H7 (cell line): ENCODE results near the gene FANCI. TPM values are rescaled to one million over a fixed set of nuclear protein-coding genes. Genes with fewer than 3 reads are reported as not detected.

Experiments used
- DNase-seq: peaks from one replicate; pipeline ENCODE4 v3.0.0; 2012
- H3K27me3 ChIP-seq: 2 replicates; pipeline ENCODE4 v1.6.0; 2011; ENCODE audit warnings: mild to moderate bottlenecking, low read length; ENCODE audit not compliant: control insufficient read depth, insufficient read depth
- H3K36me3 ChIP-seq: replicated peaks from 2 replicates; pipeline ENCODE4 v1.5.1; 2011; ENCODE audit warnings: low read length; ENCODE audit not compliant: control insufficient read depth, insufficient read depth
- H3K4me3 ChIP-seq: 2 replicates; pipeline ENCODE4 v1.5.1; 2011; ENCODE audit warnings: low read depth, mild to moderate bottlenecking, control low read depth, low read length, moderate library complexity; ENCODE audit not compliant: insufficient read depth
- total RNA-seq: library from RNA; depleted of rRNA; stranded (reverse); fragments of >200 nt; shearing (Covaris generic); gene quantifications from 2 replicates; pipeline ENCODE4 v1.2.3, GENCODE V29; 2014

FANCI gene
- total RNA-seq, 1 experiment from 2014 or later, result 54.4 TPM

DNA sequence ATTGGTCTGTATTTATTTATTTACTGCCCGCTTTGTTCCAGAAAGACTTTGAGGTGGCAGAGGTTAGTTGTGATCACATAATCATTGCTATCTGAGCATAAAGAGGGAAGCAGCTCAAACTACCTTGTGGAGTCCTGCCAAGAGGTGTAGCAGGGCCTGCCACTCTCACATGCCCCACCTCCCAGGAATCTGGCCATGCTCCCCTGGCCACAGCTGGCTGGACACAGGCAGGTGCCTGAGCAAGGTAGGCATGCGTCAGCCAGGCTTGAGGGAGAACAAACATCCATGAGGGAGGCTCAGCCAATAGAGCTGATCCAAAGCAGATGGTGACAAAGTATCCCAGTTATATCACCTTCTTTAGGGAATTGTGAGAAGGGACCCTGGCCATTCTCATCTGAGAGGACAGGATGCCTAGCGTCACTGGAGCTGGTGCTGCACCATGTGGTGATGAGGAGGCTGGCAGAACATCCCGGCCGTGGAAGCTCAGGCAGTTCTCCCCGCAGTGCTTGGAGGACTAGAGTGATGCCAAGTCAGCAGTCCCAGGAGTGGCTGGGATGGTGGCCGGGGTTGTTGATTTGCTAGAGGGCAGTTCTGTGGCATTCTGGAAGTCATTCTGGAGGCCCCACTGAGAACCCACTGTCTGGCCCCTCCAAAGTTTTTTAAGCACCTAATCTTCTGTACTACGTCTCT, 97.7 kb downstream of the FANCI start:
- H3K4me3 ChIP-seq, result no peak overlapping the region
- H3K36me3 ChIP-seq, result no peaks in the 10 kb centered on the region
- H3K27me3 ChIP-seq, result peaks cover 1% of the 10 kb centered on the region; the same call in 1 of the 2 replicates
- no peak for DNase-seq

DNA sequence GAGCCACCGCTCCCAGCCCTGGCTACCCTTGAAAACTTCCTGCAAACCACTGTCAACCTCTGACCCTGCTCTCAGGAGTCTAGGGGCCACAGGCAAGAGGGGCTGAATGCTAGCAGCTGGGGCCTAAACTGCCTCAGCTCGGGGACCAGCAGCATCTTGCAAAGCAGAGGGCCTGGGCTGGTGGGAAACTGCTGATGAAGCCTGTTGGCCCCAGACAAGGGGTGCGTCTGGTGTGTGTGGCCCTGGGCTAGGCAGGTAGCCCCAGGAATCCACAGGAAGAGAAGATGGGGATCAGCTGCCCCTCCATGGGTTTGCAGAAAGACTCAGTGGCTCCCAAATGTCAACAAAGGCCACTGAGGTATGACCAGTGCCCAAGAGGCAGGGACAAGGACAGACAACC, 99.1 kb downstream of the FANCI start:
- Histone ChIP-seq H3K4me3 (no peak overlapping the region), H3K27me3 (peaks cover 3% of the 10 kb centered on the region), H3K36me3 (no peaks in the 10 kb centered on the region)
- DNase-seq, result no peak

DNA sequence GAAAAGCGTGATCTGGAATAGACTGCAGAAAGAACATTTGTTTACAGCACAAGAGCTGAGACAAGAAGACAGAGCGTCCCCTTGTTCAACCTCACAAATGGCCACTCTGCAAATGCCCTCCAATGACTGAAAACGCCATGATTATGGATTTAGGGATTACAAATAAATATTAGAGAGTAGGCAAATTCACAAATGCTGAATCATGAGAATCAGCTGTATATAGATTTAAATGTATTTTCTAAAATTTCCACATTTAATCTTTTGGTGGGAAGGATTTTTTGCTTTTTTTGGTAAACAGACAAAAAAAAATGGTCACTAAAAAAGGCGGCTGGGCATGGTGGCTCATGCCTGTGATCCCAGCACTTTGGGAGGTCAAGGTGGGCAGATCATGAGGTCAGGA, 101.5 kb downstream of the FANCI start:
- Histone ChIP-seq H3K27me3 (peaks cover 3% of the 10 kb centered on the region), H3K36me3 (no peaks in the 10 kb centered on the region), H3K4me3 (no peak overlapping the region)
- no peak for DNase-seq

DNA sequence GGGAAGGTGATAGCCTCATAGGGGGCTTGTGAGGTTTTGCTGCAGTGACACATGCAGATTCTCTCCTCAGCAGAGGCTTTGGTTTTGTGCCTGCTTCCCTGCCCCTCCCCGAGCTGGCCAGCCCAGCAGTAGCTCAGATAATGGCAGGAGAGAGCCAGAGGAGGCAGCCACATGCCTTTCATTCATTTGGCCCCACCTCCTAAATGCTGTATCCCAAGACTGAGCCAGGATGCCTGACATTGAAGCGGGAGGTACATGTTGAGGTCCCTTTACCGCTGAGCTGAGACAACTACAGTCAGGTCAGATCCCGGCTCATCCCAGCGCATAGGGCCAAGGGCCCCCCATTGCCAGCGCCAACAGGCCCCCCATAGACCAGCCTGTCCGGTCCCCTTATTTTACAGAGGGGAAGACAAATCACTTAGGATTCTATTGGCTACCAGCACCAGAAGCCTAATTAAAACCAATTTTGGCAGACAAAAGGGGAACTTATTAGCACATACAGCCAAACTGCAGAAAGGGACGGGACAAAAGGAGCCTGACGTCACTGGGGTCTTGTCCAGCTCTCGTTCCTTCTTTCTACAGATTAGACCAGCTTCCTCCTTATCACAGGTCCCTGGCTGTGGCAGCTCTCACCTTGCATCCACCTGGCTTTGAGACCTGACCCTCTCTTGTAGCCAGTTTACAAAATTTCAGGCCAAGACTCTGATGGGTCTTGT, 102.9 kb downstream of the FANCI start:
- Histone ChIP-seq H3K36me3 (no peaks in the 10 kb centered on the region), H3K4me3 (no peak overlapping the region), H3K27me3 (peaks cover 1% of the 10 kb centered on the region; the same call in 1 of the 2 replicates)
- DNase-seq, result peak; percentile 85

DNA sequence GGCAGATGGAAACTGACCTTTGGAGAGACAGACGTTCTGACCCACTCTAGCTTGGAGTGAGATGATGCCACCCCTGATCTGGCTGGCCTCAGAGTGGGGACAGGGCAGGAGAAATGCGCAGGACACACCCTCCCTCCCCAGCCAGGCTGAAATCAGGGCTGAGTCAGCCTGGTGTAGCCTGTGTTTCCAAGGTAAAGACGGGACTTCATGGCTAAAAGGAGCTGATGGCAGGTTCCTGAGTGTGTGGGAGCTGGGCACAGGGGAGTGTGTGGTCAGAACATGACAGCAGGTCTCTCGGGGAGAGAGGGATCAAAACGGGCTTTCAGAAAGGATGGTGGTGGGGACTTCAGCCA, 105.4 kb downstream of the FANCI start:
- no peak for DNase-seq
- peaks cover 3% of the 10 kb centered on the region for H3K27me3 ChIP-seq
- H3K36me3 ChIP-seq, result no peaks in the 10 kb centered on the region
- no peak overlapping the region for H3K4me3 ChIP-seq

DNA sequence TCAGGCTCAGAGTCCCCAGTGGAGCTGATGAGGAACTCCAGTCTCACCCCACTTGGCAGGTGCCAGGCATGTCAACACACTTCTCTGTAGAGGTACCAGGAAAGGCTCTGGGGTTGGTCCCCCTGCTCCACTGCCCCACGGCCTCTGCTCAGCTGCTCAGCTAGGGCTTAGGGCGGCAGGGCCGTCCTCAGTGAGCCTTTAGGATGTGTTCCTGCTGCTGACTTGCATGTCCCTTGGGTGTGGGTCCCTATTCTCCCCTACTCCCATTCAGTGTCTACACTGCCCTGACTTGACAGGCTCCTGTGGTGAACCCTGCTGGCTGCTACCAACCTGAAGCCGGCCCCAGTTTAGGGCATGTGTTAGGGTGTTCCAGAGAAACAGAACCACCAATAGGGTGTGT, 108.7 kb downstream of the FANCI start:
- no peak for DNase-seq
- H3K4me3 ChIP-seq, result no peak overlapping the region
- H3K36me3 ChIP-seq, result no peaks in the 10 kb centered on the region
- H3K27me3 ChIP-seq, result peaks cover 20% of the 10 kb centered on the region

DNA sequence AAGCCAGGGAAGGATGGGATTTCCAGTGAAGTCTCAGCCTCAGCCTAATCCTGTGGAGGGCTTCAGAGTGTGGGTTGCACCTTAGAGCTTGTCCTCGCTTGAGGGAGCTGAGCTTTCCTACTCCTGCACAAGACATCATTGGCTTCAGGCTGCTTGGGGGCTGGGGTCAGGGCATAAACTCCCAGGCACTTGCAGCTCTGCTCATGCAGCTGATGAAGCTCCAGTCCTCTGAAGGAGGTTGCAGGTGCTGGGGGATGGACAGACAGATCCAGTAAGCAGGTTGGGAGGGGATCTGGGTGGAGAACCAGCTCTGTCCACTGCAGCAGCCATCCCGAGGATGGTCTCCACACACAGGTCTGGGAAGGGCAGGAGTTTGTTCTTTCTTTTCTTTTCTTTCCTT, 110.2 kb downstream of the FANCI start:
- H3K4me3 ChIP-seq, result no peak overlapping the region
- no peaks in the 10 kb centered on the region for H3K36me3 ChIP-seq
- DNase-seq, result no peak
- H3K27me3 ChIP-seq, result peaks cover 34% of the 10 kb centered on the region

DNA sequence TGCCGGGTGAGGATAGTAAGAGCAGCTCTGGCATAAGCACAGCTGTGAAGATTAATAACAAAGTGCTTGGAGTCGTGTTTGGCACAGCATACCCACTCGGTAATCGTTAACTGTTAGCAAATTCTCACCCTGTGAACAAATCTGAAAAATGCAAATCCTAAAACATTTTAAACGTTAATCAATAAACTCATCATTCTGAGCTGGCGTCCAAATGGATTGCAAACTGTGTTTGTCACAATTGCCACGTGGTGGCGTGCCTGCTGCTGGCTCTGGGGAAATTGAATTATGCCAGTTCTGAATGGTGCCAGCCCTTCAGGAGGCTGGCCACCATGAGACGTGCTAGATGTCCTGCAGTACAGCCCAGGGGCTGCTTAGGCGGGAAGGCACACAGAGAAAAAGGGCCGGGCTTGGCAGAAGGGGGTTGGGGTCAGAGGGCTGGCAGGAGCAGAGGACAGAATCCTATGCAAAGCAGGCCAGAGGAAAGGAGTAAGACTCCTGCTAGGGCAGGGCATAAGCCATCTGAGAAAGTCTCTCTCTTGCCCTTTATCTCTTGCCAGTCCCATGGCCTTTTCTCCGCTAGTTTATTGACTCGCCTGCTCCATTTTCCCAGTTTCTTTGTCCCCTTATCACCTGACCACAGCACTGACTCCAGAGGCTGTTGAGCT, 113.0 kb downstream of the FANCI start:
- no peaks in the 10 kb centered on the region for H3K36me3 ChIP-seq
- no peak overlapping the region for H3K4me3 ChIP-seq
- peaks cover 62% of the 10 kb centered on the region for H3K27me3 ChIP-seq
- no peak for DNase-seq

DNA sequence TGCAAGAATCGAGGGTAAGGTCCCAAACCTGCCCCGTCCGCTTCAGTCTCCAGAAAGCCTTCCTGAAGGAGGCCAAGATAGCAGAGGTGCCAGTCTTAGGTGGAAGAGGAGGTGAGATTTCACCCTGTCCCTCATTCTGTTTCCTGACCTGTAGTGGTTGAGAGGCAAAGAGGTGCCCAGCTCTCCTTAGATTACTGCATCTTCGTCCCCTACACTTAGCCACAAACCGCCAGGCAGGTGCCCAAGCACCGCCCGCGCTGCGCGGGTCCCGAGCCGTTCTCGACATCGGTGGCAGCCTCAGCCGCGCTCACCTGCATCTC, 114.6 kb downstream of the FANCI start:
- peak; percentile 95 for DNase-seq
- no peaks in the 10 kb centered on the region for H3K36me3 ChIP-seq
- peaks cover 78% of the 10 kb centered on the region for H3K27me3 ChIP-seq
- H3K4me3 ChIP-seq, result peak overlapping the region; percentile 45; the same call in 1 of the 2 replicates

DNA sequence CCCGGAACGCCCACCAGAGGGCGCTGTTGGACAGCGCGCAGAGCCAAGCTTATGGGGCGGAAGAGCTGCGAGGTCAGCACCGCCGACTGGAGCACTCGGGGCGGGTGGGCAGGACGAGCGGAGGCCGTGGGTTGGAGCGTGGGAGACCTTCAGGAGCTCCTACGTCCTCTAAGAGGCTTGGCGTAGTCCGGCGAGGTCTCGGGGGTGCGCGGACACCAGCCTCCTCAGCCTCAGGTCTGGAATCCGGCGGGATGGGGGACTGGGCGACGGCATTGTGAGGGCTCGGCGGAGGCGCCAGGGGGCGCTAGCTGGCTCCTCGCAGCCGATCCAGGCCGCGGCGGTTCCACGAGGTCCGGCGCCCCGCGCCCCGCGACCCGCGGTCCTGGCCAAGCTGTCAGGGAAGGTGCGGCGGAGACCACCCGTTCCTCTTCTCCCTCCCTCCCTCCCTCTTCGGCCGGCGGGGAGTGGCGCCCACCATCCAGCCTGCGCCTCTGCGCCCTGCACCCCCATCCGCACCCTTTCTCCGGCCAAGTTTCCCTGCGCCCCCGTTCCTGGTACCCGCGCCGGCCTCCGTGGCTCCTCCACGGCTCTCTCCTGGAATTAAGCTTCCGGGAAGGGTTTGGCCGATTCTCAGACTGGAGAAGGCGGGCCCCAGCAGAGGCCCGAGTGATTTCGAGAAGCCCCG, 115.1 kb downstream of the FANCI start:
- Histone ChIP-seq H3K27me3 (peaks cover 83% of the 10 kb centered on the region), H3K36me3 (no peaks in the 10 kb centered on the region), H3K4me3 (peak overlapping the region; percentile 45)
- DNase-seq, result peak; percentile 97

DNA sequence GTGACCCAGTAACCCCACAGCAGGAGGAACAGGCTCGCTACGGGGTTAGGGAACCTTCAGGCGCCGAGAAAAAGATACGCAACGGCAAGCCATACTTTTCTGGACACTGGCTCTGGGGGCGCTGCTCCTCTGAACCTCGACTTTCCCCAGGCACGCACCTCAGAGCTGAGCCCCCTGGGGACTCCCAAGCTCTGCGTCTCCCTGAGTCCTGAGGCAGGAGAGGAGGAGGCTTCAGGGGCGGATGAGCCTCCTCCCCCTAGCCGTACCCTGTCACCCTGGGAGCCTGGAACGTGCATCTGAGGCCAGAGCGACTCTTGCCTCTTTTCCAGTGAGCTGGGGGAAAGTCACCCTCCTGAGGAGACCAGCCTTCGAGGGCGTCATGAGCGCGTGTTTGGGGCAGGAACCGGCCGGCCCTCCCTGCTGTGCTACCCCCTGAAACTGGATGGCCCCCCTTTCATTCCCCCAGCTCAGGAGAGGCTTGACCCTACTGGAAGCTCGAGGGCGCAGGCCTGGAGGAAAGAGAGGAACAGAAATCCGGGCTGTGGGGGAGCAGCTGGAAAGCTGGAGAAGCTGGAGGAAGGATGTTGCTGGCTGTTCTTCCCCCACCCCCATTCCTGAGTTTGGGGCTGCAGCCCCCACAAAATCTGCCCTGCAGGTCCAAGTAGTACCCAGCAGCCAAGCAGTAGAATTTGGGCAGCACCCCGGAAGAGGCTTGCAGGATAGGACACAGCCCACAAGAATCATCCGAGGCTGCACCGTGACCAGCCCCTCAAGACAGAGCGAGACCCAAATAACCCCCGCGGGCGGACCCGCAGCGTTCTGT, 115.9 kb downstream of the FANCI start:
- peak; percentile 71 for DNase-seq
- peaks cover 89% of the 10 kb centered on the region for H3K27me3 ChIP-seq
- no peaks in the 10 kb centered on the region for H3K36me3 ChIP-seq
- no peak overlapping the region for H3K4me3 ChIP-seq

DNA sequence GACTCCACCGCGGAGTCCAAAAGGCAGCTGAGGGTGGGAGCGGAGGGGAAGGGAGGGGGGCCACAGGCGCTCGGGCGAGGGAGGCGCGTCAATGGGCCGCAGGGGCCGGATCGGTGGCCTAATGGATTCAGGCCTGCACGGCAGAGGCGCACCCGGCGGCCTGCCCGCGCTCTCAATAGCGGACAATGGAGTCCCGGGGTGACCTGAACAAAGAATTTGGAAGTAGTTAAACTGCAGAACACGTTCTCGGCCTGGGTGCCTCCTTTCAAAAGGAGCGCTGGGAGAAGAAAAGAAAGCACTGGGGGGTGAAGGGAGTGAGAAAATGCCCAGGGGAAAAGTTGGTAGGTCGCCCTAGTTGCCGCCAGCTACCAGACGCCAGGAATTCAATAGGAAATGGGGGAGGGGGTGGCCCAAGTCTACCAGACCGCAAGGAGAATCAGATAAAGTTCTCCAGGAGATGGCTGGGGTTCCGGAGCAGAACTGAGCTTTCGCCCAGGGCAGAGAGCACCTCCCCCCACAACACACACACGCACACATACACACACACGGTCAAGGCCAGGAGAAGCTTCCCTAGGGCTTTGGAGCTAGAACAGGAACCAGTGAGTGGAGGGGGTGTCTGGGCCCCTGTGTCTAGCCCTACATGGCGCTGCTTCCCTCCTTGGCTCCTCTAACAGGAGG, 116.7 kb downstream of the FANCI start:
- Histone ChIP-seq H3K4me3 (no peak overlapping the region), H3K27me3 (peaks cover 95% of the 10 kb centered on the region), H3K36me3 (no peaks in the 10 kb centered on the region)
- peak; percentile 88 for DNase-seq

DNA sequence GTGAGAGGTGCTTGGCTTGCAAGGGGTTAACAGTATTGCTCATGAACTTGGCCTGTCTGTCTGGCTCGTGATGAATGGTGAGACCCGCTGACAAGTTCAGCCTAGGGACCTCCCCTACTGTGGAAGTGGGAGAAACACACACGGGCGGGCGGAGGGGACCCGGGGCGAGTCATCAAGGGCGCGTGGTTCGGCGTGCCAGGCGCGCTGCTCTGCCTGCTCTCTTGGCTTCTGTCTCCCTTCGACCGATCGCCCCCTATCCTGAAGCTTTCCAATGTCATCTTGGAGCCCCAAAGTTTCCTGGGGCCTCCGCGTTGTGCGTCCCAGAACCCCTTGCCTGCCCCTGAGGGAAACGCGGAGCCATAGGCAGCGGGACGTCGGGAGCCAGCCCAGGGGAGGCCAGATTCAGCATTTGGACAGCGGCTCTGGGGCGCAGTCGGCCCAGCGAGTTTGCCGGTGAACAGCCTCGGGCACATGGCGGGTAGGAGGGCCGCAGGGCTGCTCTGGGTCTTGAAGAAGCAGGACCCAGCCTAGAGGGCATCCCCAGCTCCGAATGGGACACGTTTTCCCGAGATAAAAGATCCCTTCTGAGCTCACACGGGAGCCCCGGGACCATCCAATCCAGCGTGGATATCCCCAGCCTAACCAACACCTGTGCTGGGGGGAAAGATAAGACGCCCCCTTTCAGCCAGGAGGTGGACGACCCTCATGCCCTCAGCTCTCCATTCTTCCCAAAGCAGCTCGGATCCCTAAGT, 117.8 kb downstream of the FANCI start:
- Histone ChIP-seq H3K27me3 (peaks cover 98% of the 10 kb centered on the region), H3K36me3 (no peaks in the 10 kb centered on the region), H3K4me3 (no peak overlapping the region)
- DNase-seq, result peak; percentile 97
